GM13977 (cell line): Measurements from ENCODE around the gene LDHD.

Experiments used
- DNase-seq: peaks from one replicate; pipeline ENCODE4 v3.0.0; 2012; ENCODE audit warnings: low spot score
- in situ Hi-C: fragments of 300-500 bp; cut with MboI; formaldehyde crosslinking; loops from one replicate; pipeline ENCODE4 v1.12.0; 2022; ENCODE audit warnings: low sequenced_read_pairs, low pct_unique_long_range_greater_than_20kb, mixed read lengths, inconsistent platforms; ENCODE audit not compliant: unreplicated experiment
- TF ChIP-seq, protein P1 (sequence below): IDR thresholded peaks from 2 replicates; pipeline ENCODE4 v1.5.1; 2012; ENCODE audit warnings: mild to moderate bottlenecking, control low read depth; ENCODE audit not compliant: insufficient read depth; ENCODE audit errors: extremely low read depth, missing control alignments

Gene LDHD

DNA sequence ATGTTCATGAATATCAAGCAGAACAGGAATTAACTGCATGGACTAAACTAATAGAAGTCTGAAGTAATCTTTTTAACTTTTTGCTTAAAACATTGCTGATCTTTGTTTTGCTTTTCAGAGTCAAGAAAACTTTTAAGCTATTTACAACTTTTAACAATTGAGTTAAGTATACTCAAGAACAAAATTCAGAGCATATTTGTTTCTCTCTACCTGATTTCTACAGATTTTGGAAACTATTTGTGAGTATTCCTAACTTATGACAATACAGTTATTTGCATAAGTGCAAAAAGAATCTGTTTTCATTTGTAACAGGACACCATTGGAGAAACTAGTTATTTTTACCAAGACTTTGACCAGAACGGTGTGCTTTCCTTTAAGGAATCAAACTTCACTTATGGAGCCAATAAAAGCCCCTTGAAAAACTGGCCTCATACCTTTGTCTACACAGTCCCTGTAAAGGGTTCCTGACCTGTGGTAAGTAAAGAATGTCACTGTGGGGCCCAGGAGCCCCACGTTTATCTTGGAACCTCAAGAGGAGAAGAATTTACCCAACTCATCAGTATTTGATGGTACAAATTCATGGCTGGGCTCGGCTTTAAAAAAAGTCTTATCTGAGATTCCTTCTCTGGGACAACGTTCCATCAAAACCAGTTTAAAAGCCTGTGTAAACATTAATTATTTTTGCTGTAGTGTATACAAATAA is 11.3 kb upstream of the LDHD start:
- in situ Hi-C loops, result no loop called here
- no peak for DNase-seq
- TF ChIP-seq, protein P1, sequence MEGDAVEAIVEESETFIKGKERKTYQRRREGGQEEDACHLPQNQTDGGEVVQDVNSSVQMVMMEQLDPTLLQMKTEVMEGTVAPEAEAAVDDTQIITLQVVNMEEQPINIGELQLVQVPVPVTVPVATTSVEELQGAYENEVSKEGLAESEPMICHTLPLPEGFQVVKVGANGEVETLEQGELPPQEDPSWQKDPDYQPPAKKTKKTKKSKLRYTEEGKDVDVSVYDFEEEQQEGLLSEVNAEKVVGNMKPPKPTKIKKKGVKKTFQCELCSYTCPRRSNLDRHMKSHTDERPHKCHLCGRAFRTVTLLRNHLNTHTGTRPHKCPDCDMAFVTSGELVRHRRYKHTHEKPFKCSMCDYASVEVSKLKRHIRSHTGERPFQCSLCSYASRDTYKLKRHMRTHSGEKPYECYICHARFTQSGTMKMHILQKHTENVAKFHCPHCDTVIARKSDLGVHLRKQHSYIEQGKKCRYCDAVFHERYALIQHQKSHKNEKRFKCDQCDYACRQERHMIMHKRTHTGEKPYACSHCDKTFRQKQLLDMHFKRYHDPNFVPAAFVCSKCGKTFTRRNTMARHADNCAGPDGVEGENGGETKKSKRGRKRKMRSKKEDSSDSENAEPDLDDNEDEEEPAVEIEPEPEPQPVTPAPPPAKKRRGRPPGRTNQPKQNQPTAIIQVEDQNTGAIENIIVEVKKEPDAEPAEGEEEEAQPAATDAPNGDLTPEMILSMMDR, result no peak

DNA sequence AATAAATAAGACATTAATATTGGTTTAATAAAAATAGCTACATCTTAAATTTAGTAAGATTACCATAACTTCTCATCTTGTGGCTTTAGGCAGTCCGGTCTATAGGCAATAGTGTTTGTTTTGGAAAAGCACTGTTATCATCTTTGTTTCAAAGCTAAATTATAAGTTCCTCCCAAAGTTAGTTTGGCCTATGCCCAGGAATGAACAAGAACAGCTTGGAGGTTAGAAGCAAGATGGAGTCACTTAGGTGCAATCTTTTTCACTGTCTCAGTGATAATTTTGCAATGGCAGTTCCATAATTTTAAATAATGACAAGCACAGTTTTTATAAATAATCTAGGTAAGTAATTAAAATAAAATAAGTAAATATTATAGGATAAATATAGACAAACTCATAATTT is 6.0 kb upstream of the LDHD start:
- DNase-seq, result no peak
- in situ Hi-C loops, result no loop called here
- TF ChIP-seq, protein P1, result no peak

DNA sequence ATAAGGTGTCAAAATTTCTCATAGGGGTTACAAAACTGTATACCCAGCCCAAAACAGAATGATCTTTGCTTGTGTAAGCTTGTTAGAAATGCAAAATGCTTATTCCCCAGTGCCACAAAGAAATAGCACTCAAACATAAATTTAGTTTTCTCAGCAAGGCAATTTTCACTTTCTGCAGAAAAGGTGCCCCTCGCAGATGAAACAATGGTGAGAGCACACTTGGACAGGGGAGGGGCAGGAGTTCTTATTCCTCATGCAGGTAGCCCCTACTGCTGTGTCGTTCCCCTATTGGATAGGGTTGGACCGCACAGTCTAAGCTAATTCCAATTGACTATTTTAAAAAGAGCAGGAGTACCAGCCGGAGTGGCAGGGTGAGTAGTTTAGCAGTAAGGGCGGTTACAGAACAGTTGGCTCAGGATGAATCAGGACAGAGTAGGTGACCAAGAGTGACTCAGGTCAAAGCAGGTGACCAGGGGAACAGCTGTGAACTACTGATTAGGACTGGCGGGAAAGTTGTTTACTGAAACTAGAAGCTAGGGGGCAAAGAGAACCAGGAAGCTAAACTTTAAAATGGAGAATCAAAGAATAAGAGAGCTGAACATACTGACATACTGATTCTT is 5.5 kb upstream of the LDHD start:
- DNase-seq, result no peak
- in situ Hi-C loops, result no loop called here
- TF ChIP-seq, protein P1, result no peak

DNA sequence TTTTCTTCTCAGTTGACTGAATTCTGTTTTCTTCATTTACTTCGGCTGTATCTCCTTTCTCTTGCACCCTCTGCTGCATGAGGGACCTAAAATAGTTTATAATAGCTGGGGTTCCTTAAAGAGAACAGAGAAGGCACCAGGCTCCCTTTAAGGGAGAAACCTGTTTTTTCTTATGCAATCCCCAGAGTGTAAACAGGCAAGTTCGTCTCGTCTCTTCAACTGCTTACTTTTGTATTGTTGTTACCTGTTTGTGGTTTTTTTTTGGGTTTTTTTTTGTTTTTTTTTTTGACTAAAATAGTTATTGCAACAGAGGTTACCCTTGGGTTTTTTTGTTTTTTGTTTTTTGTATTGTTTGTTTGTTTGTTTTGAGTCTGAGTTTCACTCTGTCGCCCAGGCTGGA is 3.7 kb upstream of the LDHD start:
- TF ChIP-seq, protein P1, result no peak
- in situ Hi-C loops, result no loop called here
- no peak for DNase-seq

DNA sequence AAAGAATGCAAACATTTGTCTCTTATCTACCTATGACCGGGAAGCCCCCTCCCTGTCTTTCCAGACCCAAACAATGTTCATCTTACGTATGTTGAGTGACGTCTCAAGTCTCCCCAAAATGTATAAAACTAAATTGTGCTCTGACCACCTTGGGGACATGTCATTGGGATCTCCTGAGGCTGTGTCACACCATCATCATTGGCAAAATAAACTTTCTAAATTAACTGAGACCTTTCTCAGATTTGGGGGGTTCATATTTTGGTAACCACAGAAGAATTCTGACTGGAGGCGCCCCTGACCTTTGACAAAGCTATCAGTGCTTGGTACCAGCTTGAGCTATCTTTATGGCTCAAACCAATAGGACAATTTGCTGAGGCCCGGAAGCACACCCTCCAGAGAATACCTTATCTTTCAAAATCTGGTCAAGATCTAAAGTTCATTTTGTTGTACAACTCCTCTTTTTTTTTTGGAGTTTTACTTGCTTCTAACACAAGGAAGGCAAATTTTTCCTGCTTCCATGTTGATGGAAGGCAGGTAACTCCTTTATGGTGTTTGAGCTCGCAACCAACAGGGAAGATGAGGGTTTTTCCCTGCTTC is 2.5 kb upstream of the LDHD start:
- in situ Hi-C loops, result no loop called here
- DNase-seq, result no peak
- TF ChIP-seq, protein P1, result no peak

DNA sequence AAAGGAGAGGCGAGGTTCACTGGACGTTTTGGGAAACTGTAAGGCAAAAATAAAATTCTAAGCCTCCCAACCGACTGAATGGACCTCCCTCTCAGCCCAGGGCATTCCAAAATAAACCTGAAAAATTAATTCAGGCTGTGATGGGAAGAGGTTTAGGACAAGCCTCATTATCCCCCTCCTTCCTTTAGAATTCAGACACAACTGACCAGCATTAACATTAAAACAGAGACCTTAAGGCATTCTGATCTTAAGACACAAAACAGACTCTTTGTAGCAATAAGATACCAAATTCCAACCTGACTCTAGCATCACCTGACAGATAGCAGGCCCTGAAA is 298 bp upstream of the LDHD start:
- DNase-seq, result no peak
- TF ChIP-seq, protein P1, result no peak
- in situ Hi-C loops, result no loop called here
